ENCODE data around the gene GATA5.

GATA5 gene

DNA sequence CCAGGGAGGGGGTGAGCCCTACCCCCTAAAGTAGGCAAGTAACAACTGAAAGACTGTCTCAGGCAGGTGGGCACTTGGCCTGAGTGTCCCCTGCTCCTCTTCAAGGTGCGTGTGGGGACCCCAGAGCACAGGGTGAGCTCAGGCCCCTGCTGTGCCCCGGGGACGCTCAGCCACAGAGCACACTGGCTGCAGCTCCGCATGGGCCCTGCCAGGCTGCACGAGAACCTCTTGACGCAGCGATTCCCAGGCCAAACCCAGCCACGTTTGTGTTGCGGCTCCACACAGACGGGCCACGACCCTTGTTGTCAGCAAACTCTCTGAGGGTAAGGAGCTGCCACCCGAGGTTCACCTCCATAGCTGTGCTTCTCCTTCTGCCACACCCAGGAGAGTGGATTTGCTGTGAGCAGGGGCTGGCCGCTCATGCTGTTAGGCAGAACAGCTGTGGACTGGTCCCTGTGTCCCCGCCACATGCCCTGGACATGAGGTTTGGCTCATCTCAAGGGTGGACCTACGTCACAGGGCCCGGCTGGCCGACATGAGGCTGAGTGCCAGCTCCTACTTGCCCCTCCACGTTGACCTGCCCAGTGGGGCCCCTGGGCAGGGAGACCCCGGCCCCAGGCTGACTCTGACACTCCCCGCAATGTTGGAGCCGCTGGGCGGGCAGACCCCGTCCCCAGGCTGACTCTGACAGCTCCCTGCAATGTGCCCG, 29.7 kb upstream of the GATA5 start:
- in situ Hi-C loops (cut with MboI; ENCODE audit: low sequenced_read_pairs) = loop anchor here (10.0 kb wide), 1 partner anchor 109 kb away; no protein-coding TSS in a partner anchor

GRCh38 chr20:62504323-62504722, 28.5 kb upstream of the GATA5 start:
- in situ Hi-C loops (cut with MboI; ENCODE audit: low sequenced_read_pairs) = loop anchor here (10.0 kb wide), 1 partner anchor 110 kb away; no protein-coding TSS in a partner anchor

- in situ Hi-C loops (cut with MboI; ENCODE audit: low sequenced_read_pairs) = loop anchor here (10.0 kb wide), 1 partner anchor 111 kb away; no protein-coding TSS in a partner anchor
Measured at GRCh38 chr20:62503401-62504178, 27.8 kb upstream of the GATA5 start.

GRCh38 chr20:62502496-62503095, 26.8 kb upstream of the GATA5 start:
- in situ Hi-C loops (cut with MboI; ENCODE audit: low sequenced_read_pairs) = loop anchor here (10.0 kb wide), 1 partner anchor 112 kb away; no protein-coding TSS in a partner anchor

DNA sequence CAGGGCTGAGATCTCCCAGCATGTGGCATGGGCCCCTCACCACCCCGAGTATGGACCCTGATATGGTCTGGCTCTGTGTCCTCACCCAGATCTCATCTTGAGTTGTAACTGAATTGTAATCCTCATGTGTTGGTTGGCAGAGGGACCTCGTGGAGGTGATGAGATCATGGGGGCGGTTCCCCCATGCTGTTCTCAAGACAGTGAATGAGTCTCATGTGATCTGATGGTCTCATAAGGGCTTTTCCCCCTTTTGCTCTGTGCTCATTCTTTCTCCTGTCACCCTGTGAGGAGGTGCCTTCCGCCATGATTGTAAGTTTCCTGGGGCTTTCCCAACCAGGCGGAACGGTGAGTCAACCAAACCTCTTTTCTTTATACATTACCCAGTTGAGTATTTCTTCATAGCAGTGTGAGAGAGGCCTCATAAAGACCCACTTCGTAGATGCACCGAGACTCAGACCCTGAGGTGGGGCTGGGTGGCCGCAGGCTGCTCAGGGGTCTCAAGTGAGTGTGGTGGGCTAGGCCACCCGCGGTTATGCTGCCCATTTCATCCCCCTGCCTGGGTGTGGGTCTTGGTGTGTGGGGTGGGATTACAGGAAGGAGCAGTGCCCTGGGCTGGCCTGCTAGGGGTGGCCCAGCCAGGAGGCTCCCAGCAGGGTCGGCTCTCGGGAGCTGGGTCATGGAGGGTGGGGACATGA, 26.2 kb upstream of the GATA5 start:
- in situ Hi-C loops (cut with MboI; ENCODE audit: low sequenced_read_pairs) = loop anchor here (10.0 kb wide), 1 partner anchor 113 kb away; no protein-coding TSS in a partner anchor

DNA sequence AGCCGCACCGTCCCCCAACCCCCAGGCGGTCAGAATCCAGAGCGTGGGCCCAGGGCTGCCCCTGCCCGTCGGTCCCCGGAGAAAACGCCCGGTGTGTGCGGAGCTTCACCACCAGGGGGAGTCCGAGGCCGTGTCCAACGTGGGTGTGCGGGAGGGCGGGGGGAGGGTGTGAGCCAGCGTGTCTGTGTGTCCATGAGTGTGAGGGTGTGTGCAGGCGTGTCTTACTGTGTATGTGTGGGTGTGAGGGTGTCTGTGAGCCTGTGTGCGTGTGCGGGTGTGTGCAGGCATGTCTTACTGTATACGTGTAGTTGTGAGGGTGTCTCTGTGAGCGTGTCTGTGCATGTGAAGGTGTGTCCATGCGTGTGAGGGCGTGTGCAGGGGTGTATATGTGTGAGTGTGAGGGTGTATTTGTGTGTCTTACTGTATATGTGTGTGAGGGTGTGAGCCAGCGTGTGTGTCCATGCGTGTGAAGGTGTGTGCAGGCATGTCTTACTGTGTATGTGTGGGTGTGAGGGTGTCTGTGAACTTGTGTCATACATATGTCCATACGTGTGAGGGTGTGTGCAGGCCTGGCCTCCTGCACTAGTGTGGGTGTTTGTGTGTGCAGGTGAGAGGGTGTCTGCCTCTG, 24.6 kb upstream of the GATA5 start:
- in situ Hi-C loops (cut with MboI; ENCODE audit: low sequenced_read_pairs) = loop anchor here (10.0 kb wide), 1 partner anchor 114 kb away; no protein-coding TSS in a partner anchor

DNA sequence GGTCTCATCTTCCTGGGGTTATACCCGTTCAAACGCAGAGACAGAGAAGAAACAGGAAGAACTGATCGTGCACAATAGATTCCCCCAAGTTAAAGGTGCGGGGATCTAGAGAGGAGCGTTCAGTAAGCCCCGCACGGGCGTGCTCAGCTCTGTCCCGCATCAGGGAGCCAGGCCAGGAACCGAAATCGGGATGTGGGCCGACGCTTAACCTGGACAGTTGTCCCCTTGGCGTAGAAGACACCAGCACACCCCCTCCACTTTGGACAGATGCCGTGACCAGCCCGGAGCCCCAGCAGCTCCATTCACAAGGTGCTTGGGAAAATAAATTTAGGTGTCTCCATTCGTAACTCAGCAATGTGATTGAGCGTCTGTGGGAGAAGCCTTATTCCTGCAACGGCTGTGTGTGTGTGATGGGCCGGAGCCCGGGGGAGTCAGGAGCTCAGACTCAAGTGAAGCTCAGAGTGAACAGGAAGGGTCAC, 24.0 kb upstream of the GATA5 start:
- in situ Hi-C loops (cut with MboI; ENCODE audit: low sequenced_read_pairs) = loop anchor here (10.0 to 25.0 kb wide), 2 partner anchors 115 to 288 kb away; partner anchors contain the start of gene MRGBP

- in situ Hi-C loops (cut with MboI; ENCODE audit: low sequenced_read_pairs) = loop anchor here (25.0 kb wide), 1 partner anchor 288 kb away; the partner anchor contains the start of gene MRGBP
Measured at GRCh38 chr20:62498874-62499273, 23.1 kb upstream of the GATA5 start.

GRCh38 chr20:62496568-62497218, 20.9 kb upstream of the GATA5 start:
- in situ Hi-C loops (cut with MboI; ENCODE audit: low sequenced_read_pairs) = loop anchor here (25.0 kb wide), 1 partner anchor 291 kb away; the partner anchor contains the start of gene MRGBP

DNA sequence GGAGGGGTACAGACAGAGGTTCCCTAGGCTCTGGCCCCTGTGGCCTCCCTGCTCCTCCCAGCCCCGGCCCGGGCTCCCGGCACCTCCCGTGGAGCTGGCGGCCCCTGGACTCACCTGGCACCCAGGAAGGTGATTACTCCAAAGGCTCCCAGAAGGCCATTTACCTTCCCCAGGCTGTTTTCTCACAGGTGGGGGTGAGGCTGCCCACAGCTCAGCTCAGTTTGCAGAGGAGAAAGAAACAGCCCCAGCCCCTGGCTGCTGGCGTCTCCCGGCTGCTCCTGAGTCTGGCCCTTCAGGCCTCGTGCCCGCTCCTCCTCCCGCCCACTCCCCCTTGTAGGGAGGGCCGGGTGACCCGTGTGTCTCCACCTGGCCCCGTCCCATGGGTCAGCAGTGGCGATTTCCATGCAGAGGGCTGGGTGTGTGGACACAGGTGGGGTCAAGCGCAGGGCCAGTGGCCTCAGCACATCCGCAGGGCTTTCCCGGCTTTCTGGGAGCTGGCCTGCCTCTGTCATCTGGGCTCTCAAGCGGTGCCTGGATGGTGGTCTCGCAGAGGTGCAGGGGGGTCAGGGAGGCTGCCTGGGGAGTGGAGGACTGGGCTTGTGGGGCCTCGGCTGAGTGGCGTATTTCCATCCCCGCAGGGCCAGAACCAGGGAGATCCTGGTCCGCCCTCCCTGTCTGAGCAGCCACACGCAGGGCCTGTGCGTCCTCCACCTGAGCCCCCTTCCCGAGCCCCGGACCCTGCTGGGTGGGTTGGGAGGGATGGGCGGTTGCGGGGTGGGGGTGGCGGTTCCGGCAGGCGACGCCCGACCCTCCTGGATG, 20.2 kb upstream of the GATA5 start:
- in situ Hi-C loops (cut with MboI; ENCODE audit: low sequenced_read_pairs) = loop anchor here (25.0 kb wide), 1 partner anchor 291 kb away; the partner anchor contains the start of gene MRGBP

GRCh38 chr20:62494980-62495748, 19.4 kb upstream of the GATA5 start:
- in situ Hi-C loops (cut with MboI; ENCODE audit: low sequenced_read_pairs) = loop anchor here (25.0 kb wide), 1 partner anchor 292 kb away; the partner anchor contains the start of gene MRGBP

- in situ Hi-C loops (cut with MboI; ENCODE audit: low sequenced_read_pairs) = loop anchor here (25.0 kb wide), 1 partner anchor 293 kb away; the partner anchor contains the start of gene MRGBP
Measured at GRCh38 chr20:62494537-62494936, 18.7 kb upstream of the GATA5 start.

DNA sequence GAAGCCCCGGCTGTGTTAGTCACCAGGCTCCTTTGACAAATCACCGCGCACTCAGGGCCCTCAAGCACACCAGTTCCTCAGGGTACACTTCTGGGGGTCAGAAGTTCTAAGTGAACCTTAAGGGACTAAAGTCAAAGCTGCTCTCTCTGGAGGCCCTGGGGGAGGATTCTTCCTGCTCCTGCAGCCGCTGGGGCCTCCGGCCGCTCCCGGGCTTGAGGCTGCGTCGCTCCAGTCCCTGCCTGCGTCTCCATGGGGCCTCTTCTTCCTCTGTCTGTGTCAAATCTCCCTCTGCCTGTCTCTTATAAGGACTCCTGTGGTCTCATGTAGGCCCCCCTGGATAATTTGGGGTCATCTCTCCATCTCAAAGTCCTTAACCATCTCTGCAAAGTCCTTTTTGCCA, 18.1 kb upstream of the GATA5 start:
- in situ Hi-C loops (cut with MboI; ENCODE audit: low sequenced_read_pairs) = loop anchor here (25.0 kb wide), 1 partner anchor 293 kb away; the partner anchor contains the start of gene MRGBP

DNA sequence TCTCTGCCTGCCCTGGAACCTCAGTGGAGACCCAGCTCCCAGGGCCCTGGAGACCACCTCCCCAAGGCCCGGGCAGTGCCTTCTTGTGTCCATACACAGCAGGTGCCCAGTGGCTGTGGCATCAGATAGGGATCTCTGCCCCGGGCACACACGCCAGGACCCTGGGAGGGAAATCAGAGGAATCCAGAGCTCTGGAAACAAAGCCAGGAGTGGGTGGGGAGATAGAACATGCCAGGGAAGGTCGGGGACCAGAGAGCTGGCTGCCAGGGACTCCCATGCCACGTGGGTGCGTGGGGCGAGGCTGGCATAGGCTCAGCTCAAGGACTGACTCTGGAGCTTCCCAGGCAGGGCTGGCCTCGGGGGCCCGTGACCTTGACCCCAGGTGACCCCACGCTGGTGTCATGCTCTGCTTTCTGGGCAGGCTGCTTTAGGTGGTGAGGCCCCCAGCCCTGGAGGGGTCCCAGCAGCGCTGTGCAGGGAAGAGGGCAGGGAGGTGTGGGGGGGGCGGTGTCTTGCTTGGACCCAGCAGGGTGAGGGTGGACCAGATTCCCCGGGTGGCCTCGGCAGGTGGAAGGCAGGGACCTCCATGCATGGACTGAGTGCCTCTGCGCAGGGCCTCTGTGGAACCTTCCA, 17.6 kb upstream of the GATA5 start:
- in situ Hi-C loops (cut with MboI; ENCODE audit: low sequenced_read_pairs) = loop anchor here (25.0 kb wide), 1 partner anchor 294 kb away; the partner anchor contains the start of gene MRGBP

GRCh38 chr20:62492711-62493110, 16.9 kb upstream of the GATA5 start:
- in situ Hi-C loops (cut with MboI; ENCODE audit: low sequenced_read_pairs) = loop anchor here (25.0 kb wide), 1 partner anchor 295 kb away; the partner anchor contains the start of gene MRGBP

- in situ Hi-C loops (cut with MboI; ENCODE audit: low sequenced_read_pairs) = loop anchor here (25.0 kb wide), 1 partner anchor 297 kb away; the partner anchor contains the start of gene MRGBP
Measured at GRCh38 chr20:62490783-62491182, 15.0 kb upstream of the GATA5 start.

DNA sequence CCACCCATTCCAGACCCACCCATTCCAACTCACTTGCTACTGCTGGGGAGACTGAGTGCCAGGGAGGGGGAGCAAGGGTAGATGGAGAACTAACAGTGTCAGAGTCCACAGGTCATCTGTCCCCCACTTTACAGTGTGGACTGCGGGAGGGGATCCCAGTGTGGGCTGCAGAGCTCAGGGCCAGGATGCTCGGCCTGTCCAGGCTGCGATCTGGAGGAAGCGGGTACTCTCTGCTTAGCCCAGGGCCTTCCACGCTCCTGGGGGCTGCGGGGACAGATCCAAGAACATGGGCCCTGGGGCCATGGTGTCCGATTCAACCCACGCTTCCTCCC, 14.1 kb upstream of the GATA5 start:
- in situ Hi-C loops (cut with MboI; ENCODE audit: low sequenced_read_pairs) = loop anchor here (25.0 kb wide), 1 partner anchor 297 kb away; the partner anchor contains the start of gene MRGBP
